PFSK-1 (cell line): ENCODE data around the gene SCNN1B.

Experiments
- POLR2AphosphoS5 ChIP-seq: IDR thresholded peaks from 2 replicates; pipeline ENCODE4 v1.6.1; 2012; ENCODE audit warnings: low read depth, mild to moderate bottlenecking, control low read depth, low read length, moderate library complexity
- TAF1 ChIP-seq: IDR thresholded peaks from 2 replicates; pipeline ENCODE4 v1.6.1; 2012; ENCODE audit warnings: low read length, control low read depth, borderline replicate concordance; ENCODE audit not compliant: insufficient read depth

DNA sequence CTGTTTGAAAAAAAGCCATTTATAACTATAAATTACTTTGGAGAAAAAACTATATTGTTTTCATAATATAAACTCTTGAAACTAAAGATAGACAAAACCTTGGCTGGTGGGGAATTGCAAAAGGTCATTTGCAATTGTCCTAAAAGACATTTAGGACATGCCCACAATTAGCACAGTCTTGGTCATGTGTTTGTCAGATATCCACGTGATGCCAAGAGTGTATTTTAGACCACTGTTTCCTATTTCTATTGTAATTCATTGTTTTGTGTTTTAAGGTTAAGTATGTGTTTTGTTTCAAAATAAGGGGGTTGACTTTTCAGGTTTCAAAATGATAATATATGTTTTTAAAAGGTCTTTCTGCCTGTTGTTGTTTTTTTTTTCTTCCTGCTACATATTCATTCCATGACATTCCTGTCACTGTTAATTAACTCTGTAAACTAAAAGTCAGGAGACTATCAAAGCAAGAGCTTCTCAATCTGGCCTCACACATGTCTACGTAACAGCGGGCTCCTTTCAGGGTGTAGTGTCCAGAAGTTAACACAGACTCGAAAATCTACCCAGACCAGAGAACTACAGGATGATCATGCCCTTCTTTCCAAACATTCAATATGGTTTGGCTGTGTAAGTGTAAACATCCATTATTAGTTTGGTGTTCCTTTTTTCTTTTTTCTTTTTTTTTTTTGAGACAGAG is 92.2 kb downstream of the SCNN1B start:
- TF ChIP-seq POLR2AphosphoS5 (no peak), TAF1 (no peak)
